Mononuclear cell (primary cell): ENCODE results near the gene ULK2. TPM values are rescaled to one million over a fixed set of nuclear protein-coding genes. Genes with fewer than 3 reads are reported as not detected.
"Not testable (repeated sequence)": the region's sequence is repeated elsewhere in the genome, so short reads cannot be mapped to it uniquely, and the experiment has no call there.

ENCODE experiments used
- H3K27me3 ChIP-seq: 2 replicates; pipeline ENCODE4 v1.6.0; 2011; ENCODE audit warnings: low read length, control low read depth; ENCODE audit not compliant: insufficient read depth
- H3K4me1 ChIP-seq: 2 replicates; pipeline ENCODE4 v1.5.1; 2011; ENCODE audit warnings: mild to moderate bottlenecking, low read length, control low read depth; ENCODE audit not compliant: insufficient read depth
- H3K4me3 ChIP-seq: 2 replicates; pipeline ENCODE4 v1.5.1; 2011; ENCODE audit warnings: mild to moderate bottlenecking, low read length, moderate library complexity
- H3K9me3 ChIP-seq: 2 replicates; pipeline ENCODE4 v1.5.1; 2011; ENCODE audit warnings: low read depth, mild to moderate bottlenecking, control low read depth, low read length
- total RNA-seq: library from RNA; depleted of rRNA; stranded (reverse); fragments of >200 nt; gene quantifications from one replicate; pipeline ENCODE4 v1.2.3, GENCODE V29; 2012

Gene ULK2
- total RNA-seq, 1 donor: 9.7 TPM

GRCh38 chr17:19880393-19880792 is 12.7 kb upstream of the ULK2 start:
- Histone ChIP-seq H3K4me3 (no peak overlapping the region), H3K4me1 (peaks cover 34% of the 10 kb centered on the region), H3K27me3 (no peaks in the 10 kb centered on the region), H3K9me3 (no peaks in the 10 kb centered on the region)

GRCh38 chr17:19877364-19877945 is 9.7 kb upstream of the ULK2 start:
- no peak overlapping the region for H3K4me3 ChIP-seq
- H3K27me3 ChIP-seq: no peaks in the 10 kb centered on the region
- peaks cover 60% of the 10 kb centered on the region for H3K4me1 ChIP-seq
- H3K9me3 ChIP-seq: no peaks in the 10 kb centered on the region

GRCh38 chr17:19876529-19877161 is 8.9 kb upstream of the ULK2 start:
- Histone ChIP-seq H3K4me1 (peaks cover 60% of the 10 kb centered on the region), H3K4me3 (no peak overlapping the region), H3K27me3 (no peaks in the 10 kb centered on the region), H3K9me3 (no peaks in the 10 kb centered on the region)

- no peak overlapping the region for H3K4me3 ChIP-seq
- no peaks in the 10 kb centered on the region for H3K9me3 ChIP-seq
- H3K4me1 ChIP-seq: peaks cover 60% of the 10 kb centered on the region
- no peaks in the 10 kb centered on the region for H3K27me3 ChIP-seq
Measured at GRCh38 chr17:19874256-19874655, 6.5 kb upstream of the ULK2 start.

GRCh38 chr17:19873346-19873745 is 5.6 kb upstream of the ULK2 start:
- no peaks in the 10 kb centered on the region for H3K27me3 ChIP-seq
- no peak overlapping the region for H3K4me3 ChIP-seq
- no peaks in the 10 kb centered on the region for H3K9me3 ChIP-seq
- peaks cover 55% of the 10 kb centered on the region for H3K4me1 ChIP-seq

GRCh38 chr17:19868079-19868395 is 301 bp upstream of the ULK2 start:
- Histone ChIP-seq H3K4me3 (peak overlapping the region; percentile 69), H3K27me3 (no peaks in the 10 kb centered on the region), H3K9me3 (no peaks in the 10 kb centered on the region), H3K4me1 (peaks cover 17% of the 10 kb centered on the region)

- Histone ChIP-seq H3K4me3 (peak overlapping the region; percentile 69), H3K27me3 (no peaks in the 10 kb centered on the region), H3K4me1 (peaks cover 14% of the 10 kb centered on the region), H3K9me3 (no peaks in the 10 kb centered on the region)
Measured at GRCh38 chr17:19867079-19867328, 732 bp downstream of the ULK2 start.

GRCh38 chr17:19865021-19865420 is 2.7 kb downstream of the ULK2 start:
- Histone ChIP-seq H3K4me1 (peaks cover 14% of the 10 kb centered on the region), H3K9me3 (no peaks in the 10 kb centered on the region), H3K27me3 (no peaks in the 10 kb centered on the region), H3K4me3 (no peak overlapping the region)

GRCh38 chr17:19860647-19861177 is 7.0 kb downstream of the ULK2 start:
- not testable (repeated sequence) for H3K4me1 ChIP-seq, H3K4me3 ChIP-seq, H3K9me3 ChIP-seq, H3K27me3 ChIP-seq

GRCh38 chr17:19857640-19858039 is 10.1 kb downstream of the ULK2 start:
- Histone ChIP-seq H3K4me1 (no peaks in the 10 kb centered on the region), H3K27me3 (no peaks in the 10 kb centered on the region), H3K4me3 (no peak overlapping the region), H3K9me3 (no peaks in the 10 kb centered on the region)

- Histone ChIP-seq H3K4me1 (no peaks in the 10 kb centered on the region), H3K4me3 (no peak overlapping the region), H3K27me3 (no peaks in the 10 kb centered on the region), H3K9me3 (no peaks in the 10 kb centered on the region)
Measured at GRCh38 chr17:19833914-19834313, 33.8 kb downstream of the ULK2 start.

GRCh38 chr17:19830061-19830460 is 37.7 kb downstream of the ULK2 start:
- no peak overlapping the region for H3K4me3 ChIP-seq
- no peaks in the 10 kb centered on the region for H3K27me3 ChIP-seq
- no peaks in the 10 kb centered on the region for H3K9me3 ChIP-seq
- no peaks in the 10 kb centered on the region for H3K4me1 ChIP-seq

GRCh38 chr17:19812407-19812806 is 55.3 kb downstream of the ULK2 start:
- Histone ChIP-seq H3K4me1 (no peaks in the 10 kb centered on the region), H3K9me3 (no peaks in the 10 kb centered on the region), H3K27me3 (no peaks in the 10 kb centered on the region), H3K4me3 (no peak overlapping the region)

GRCh38 chr17:19805006-19805405 is 62.7 kb downstream of the ULK2 start:
- no peaks in the 10 kb centered on the region for H3K4me1 ChIP-seq
- no peaks in the 10 kb centered on the region for H3K27me3 ChIP-seq
- no peaks in the 10 kb centered on the region for H3K9me3 ChIP-seq
- no peak overlapping the region for H3K4me3 ChIP-seq

- no peaks in the 10 kb centered on the region for H3K4me1 ChIP-seq
- no peaks in the 10 kb centered on the region for H3K27me3 ChIP-seq
- no peak overlapping the region for H3K4me3 ChIP-seq
- peaks cover 7% of the 10 kb centered on the region for H3K9me3 ChIP-seq
Measured at GRCh38 chr17:19800571-19800970, 67.2 kb downstream of the ULK2 start.

GRCh38 chr17:19799796-19800195 is 67.9 kb downstream of the ULK2 start:
- Histone ChIP-seq H3K4me1 (no peaks in the 10 kb centered on the region), H3K27me3 (no peaks in the 10 kb centered on the region), H3K9me3 (peaks cover 12% of the 10 kb centered on the region)

More at GRCh38 chr17:19799796-19800195, 67.9 kb downstream of the ULK2 start:
- H3K4me3 ChIP-seq: no peak overlapping the region
